ENCODE data around the gene ITPRID2.
"Not testable (repeated sequence)": the region's sequence is repeated elsewhere in the genome, so short reads cannot be mapped to it uniquely, and the experiment has no call there.

Gene ITPRID2

GRCh38 chr2:181959508-181959907 is 68.0 kb downstream of the ITPRID2 start:
- H2BK120ac ChIP-seq (ENCODE audit: insufficient read depth, low read length, poor library complexity) = no peak overlapping the region
- no peak overlapping the region for H3K18ac ChIP-seq (ENCODE audit: low read length)
- H3K27ac ChIP-seq (ENCODE audit: low read depth, low read length) = no peak overlapping the region
- H3K9ac ChIP-seq (ENCODE audit: low read length) = no peak overlapping the region
- no peak overlapping the region for H3K23ac ChIP-seq (ENCODE audit: low read length)
- H3K79me2 ChIP-seq (ENCODE audit: control insufficient read depth, insufficient read depth, low read length, poor library complexity) = no peaks in the 10 kb centered on the region
- no peak overlapping the region for H2AK5ac ChIP-seq (ENCODE audit: low read length)
- H3K79me1 ChIP-seq (ENCODE audit: low read length) = no peaks in the 10 kb centered on the region
- no peak for DNase-seq
- no peak overlapping the region for H3K14ac ChIP-seq (ENCODE audit: low read length)
- H3K27me3 ChIP-seq (ENCODE audit: insufficient read depth, low read length) = no peaks in the 10 kb centered on the region
- H3K36me3 ChIP-seq (ENCODE audit: control insufficient read depth in 1 of 2, insufficient read depth in 2 of 2, low read length in 2 of 2) = peaks cover 0 to 3% of the 10 kb centered on the region in 2 experiments
- H4K91ac ChIP-seq (ENCODE audit: low read depth, low read length) = no peak overlapping the region
- no peak overlapping the region for H3K4ac ChIP-seq (ENCODE audit: low read depth, low read length)
- no peaks in the 10 kb centered on the region for H3K4me1 ChIP-seq (ENCODE audit: control insufficient read depth in 1 of 2, insufficient read depth in 2 of 2, low read length in 2 of 2)
- no peak overlapping the region for H4K8ac ChIP-seq (ENCODE audit: low read depth, low read length)
- H3K4me2 ChIP-seq (ENCODE audit: low read length) = no peak overlapping the region
- no peak overlapping the region for H4K12ac ChIP-seq (ENCODE audit: low read depth, low read length)
- no peak overlapping the region for H3K4me3 ChIP-seq (ENCODE audit: low read depth, low read length)
- no peak overlapping the region for H2BK5ac ChIP-seq (ENCODE audit: low read depth, low read length, poor library complexity)
- H2BK12ac ChIP-seq (ENCODE audit: low read length) = no peak overlapping the region
- no peaks in the 10 kb centered on the region for H3K9me3 ChIP-seq (ENCODE audit: insufficient read depth, low read depth, low read length)
- no peak overlapping the region for H2AFZ ChIP-seq (ENCODE audit: insufficient read depth, low read length, poor library complexity)

GRCh38 chr2:181961167-181961566 is 69.6 kb downstream of the ITPRID2 start:
- not testable (repeated sequence) for H3K27ac ChIP-seq (ENCODE audit: low read depth, low read length); H2BK120ac ChIP-seq (ENCODE audit: insufficient read depth, low read length, poor library complexity); H2AK5ac ChIP-seq (ENCODE audit: low read length); H4K8ac ChIP-seq (ENCODE audit: low read depth, low read length); H2AFZ ChIP-seq (ENCODE audit: insufficient read depth, low read length, poor library complexity); H3K14ac ChIP-seq (ENCODE audit: low read length); H3K4me3 ChIP-seq (ENCODE audit: low read depth, low read length); H3K23ac ChIP-seq (ENCODE audit: low read length); H3K79me1 ChIP-seq (ENCODE audit: low read length); DNase-seq; H3K4me1 ChIP-seq (ENCODE audit: control insufficient read depth in 1 of 2, insufficient read depth in 2 of 2, low read length in 2 of 2); H3K9me3 ChIP-seq (ENCODE audit: insufficient read depth, low read depth, low read length); H4K91ac ChIP-seq (ENCODE audit: low read depth, low read length); H3K79me2 ChIP-seq (ENCODE audit: control insufficient read depth, insufficient read depth, low read length, poor library complexity); H3K18ac ChIP-seq (ENCODE audit: low read length); H3K4ac ChIP-seq (ENCODE audit: low read depth, low read length); H2BK12ac ChIP-seq (ENCODE audit: low read length); H2BK5ac ChIP-seq (ENCODE audit: low read depth, low read length, poor library complexity); H3K9ac ChIP-seq (ENCODE audit: low read length); H3K27me3 ChIP-seq (ENCODE audit: insufficient read depth, low read length); H4K12ac ChIP-seq (ENCODE audit: low read depth, low read length); H3K4me2 ChIP-seq (ENCODE audit: low read length); H3K36me3 ChIP-seq (ENCODE audit: control insufficient read depth in 1 of 2, insufficient read depth in 2 of 2, low read length in 2 of 2)
- WGBS (ENCODE audit: extremely low coverage, insufficient coverage, insufficient read length) = no CpG with 5 or more reads among the region's 8 CpGs

- Histone ChIP-seq H2AFZ (ENCODE audit: insufficient read depth, low read length, poor library complexity) (no peak overlapping the region), H3K27ac (ENCODE audit: low read depth, low read length) (no peak overlapping the region), H3K9me3 (ENCODE audit: insufficient read depth, low read depth, low read length) (no peaks in the 10 kb centered on the region), H3K36me3 (ENCODE audit: control insufficient read depth in 1 of 2, insufficient read depth in 2 of 2, low read length in 2 of 2) (peaks cover 0 to 3% of the 10 kb centered on the region in 2 experiments), H4K91ac (ENCODE audit: low read depth, low read length) (no peak overlapping the region), H3K79me2 (ENCODE audit: control insufficient read depth, insufficient read depth, low read length, poor library complexity) (no peaks in the 10 kb centered on the region), H2AK5ac (ENCODE audit: low read length) (no peak overlapping the region), H2BK5ac (ENCODE audit: low read depth, low read length, poor library complexity) (no peak overlapping the region), H3K79me1 (ENCODE audit: low read length) (no peaks in the 10 kb centered on the region), H4K8ac (ENCODE audit: low read depth, low read length) (no peak overlapping the region), H3K4me2 (ENCODE audit: low read length) (no peak overlapping the region), H3K23ac (ENCODE audit: low read length) (no peak overlapping the region), H4K12ac (ENCODE audit: low read depth, low read length) (no peak overlapping the region), H2BK120ac (ENCODE audit: insufficient read depth, low read length, poor library complexity) (no peak overlapping the region), H3K18ac (ENCODE audit: low read length) (no peak overlapping the region), H3K4me1 (ENCODE audit: control insufficient read depth in 1 of 2, insufficient read depth in 2 of 2, low read length in 2 of 2) (no peaks in the 10 kb centered on the region), H3K14ac (ENCODE audit: low read length) (no peak overlapping the region), H2BK12ac (ENCODE audit: low read length) (no peak overlapping the region), H3K9ac (ENCODE audit: low read length) (no peak overlapping the region), H3K27me3 (ENCODE audit: insufficient read depth, low read length) (no peaks in the 10 kb centered on the region), H3K4me3 (ENCODE audit: low read depth, low read length) (no peak overlapping the region), H3K4ac (ENCODE audit: low read depth, low read length) (no peak overlapping the region)
- no peak for DNase-seq
- WGBS (ENCODE audit: extremely low coverage, insufficient coverage, insufficient read length) = no CpG with 5 or more reads among the region's 20 CpGs
These were observed 70.6 kb downstream of the ITPRID2 start for GRCh38 chr2:181962142-181962541.

GRCh38 chr2:181970160-181970794 is 78.7 kb downstream of the ITPRID2 start:
- H4K8ac ChIP-seq (ENCODE audit: low read depth, low read length) = no peak overlapping the region
- H3K27me3 ChIP-seq (ENCODE audit: insufficient read depth, low read length) = no peaks in the 10 kb centered on the region
- no peak overlapping the region for H2BK12ac ChIP-seq (ENCODE audit: low read length)
- no peak overlapping the region for H4K12ac ChIP-seq (ENCODE audit: low read depth, low read length)
- H3K18ac ChIP-seq (ENCODE audit: low read length) = no peak overlapping the region
- no peak overlapping the region for H2AK5ac ChIP-seq (ENCODE audit: low read length)
- H3K4me3 ChIP-seq (ENCODE audit: low read depth, low read length) = no peak overlapping the region
- H2BK5ac ChIP-seq (ENCODE audit: low read depth, low read length, poor library complexity) = no peak overlapping the region
- H2AFZ ChIP-seq (ENCODE audit: insufficient read depth, low read length, poor library complexity) = no peak overlapping the region
- DNase-seq = no peak
- no peak overlapping the region for H3K4ac ChIP-seq (ENCODE audit: low read depth, low read length)
- no peak overlapping the region for H3K9ac ChIP-seq (ENCODE audit: low read length)
- no peak overlapping the region for H4K91ac ChIP-seq (ENCODE audit: low read depth, low read length)
- H3K4me1 ChIP-seq (ENCODE audit: control insufficient read depth in 1 of 2, insufficient read depth in 2 of 2, low read length in 2 of 2) = no peaks in the 10 kb centered on the region
- no peak overlapping the region for H2BK120ac ChIP-seq (ENCODE audit: insufficient read depth, low read length, poor library complexity)
- H3K27ac ChIP-seq (ENCODE audit: low read depth, low read length) = no peak overlapping the region
- no peak overlapping the region for H3K14ac ChIP-seq (ENCODE audit: low read length)
- H3K79me1 ChIP-seq (ENCODE audit: low read length) = no peaks in the 10 kb centered on the region
- no CpG with 5 or more reads among the region's 2 CpGs for WGBS (ENCODE audit: extremely low coverage, insufficient coverage, insufficient read length)
- H3K36me3 ChIP-seq (ENCODE audit: control insufficient read depth in 1 of 2, insufficient read depth in 2 of 2, low read length in 2 of 2) = no peaks in the 10 kb centered on the region
- no peaks in the 10 kb centered on the region for H3K79me2 ChIP-seq (ENCODE audit: control insufficient read depth, insufficient read depth, low read length, poor library complexity)
- no peaks in the 10 kb centered on the region for H3K9me3 ChIP-seq (ENCODE audit: insufficient read depth, low read depth, low read length)
- no peak overlapping the region for H3K23ac ChIP-seq (ENCODE audit: low read length)
- H3K4me2 ChIP-seq (ENCODE audit: low read length) = no peak overlapping the region
